HCT116 (cell line): Measurements from ENCODE around the gene PDE8A. TPM values are rescaled to one million over a fixed set of nuclear protein-coding genes. Genes with fewer than 3 reads are reported as not detected.

ENCODE experiments used
- ATAC-seq: fragments of 200-7000 bp; cut with Tn5 transposase; 2 replicates; pipeline ENCODE4 v1.9.1; 2020; ENCODE audit warnings: mild to moderate bottlenecking, moderate library complexity
- BruUV-seq: library from RNA; stranded (reverse); fragments of 400-500 nt; replicated peaks from 2 replicates; lab custom pipeline; 2021; lab: Mats Ljungman, UMichigan
- CTCF ChIA-PET: fragments of 300-600 bp; sonication (Branson Sonifier 250); formaldehyde crosslinking; loops from one replicate; lab custom pipeline; 2021; ENCODE audit warnings: antibody characterized with exemption; lab: Charles Lee
- POLR2A ChIA-PET: fragments of 300-600, 350-600 bp; sonication (Branson Sonifier 250); formaldehyde crosslinking; loops from one replicate; lab custom pipeline; 2021; ENCODE audit warnings: antibody characterized with exemption; lab: Charles Lee
- RAD21 ChIA-PET, 2 experiments: fragments of 300-600 bp; sonication (Branson Sonifier 250); formaldehyde crosslinking; loops; one replicate each; lab custom pipeline; 2023; ENCODE audit warnings: low total read pairs in 2 of 2; ENCODE audit not compliant: uncharacterized antibody in 2 of 2, unreplicated experiment in 2 of 2, low non-redundant PET in 1 of 2; lab: Charles Lee
- DNase-seq: peaks from one replicate; pipeline ENCODE4 v3.0.0-alpha.2; 2010; ENCODE audit warnings: low read depth, low spot score
- H2AFZ ChIP-seq: fragments of 200-600 bp; shearing (Covaris generic), sonication (generic); 2 replicates; pipeline ENCODE4 v1.6.1; 2017; ENCODE audit warnings: low read depth, mixed run types, mixed read lengths, antibody characterized with exemption, low read length; ENCODE audit not compliant: poor library complexity, severe bottlenecking
- H3K27ac ChIP-seq: 2 replicates; pipeline ENCODE4 v1.5.1; 2012; ENCODE audit warnings: low read depth, low read length
- H3K27me3 ChIP-seq: fragments of 200-600 bp; sonication (generic); 2 replicates; pipeline ENCODE4 v1.6.1; 2016; ENCODE audit warnings: mixed run types, low read length, mixed read lengths; ENCODE audit not compliant: insufficient read depth
- H3K36me3 ChIP-seq, 2 experiments: fragments of 200-500 bp in 1 of 2; fragments of 200-600 bp in 1 of 2; sonication (Bioruptor generic) in 1 of 2; sonication (generic) in 1 of 2; 2 replicates each; pipeline versions ENCODE4 v1.5.1 to v1.6.1; 2014 to 2016; ENCODE audit warnings: low read length in 2 of 2, inconsistent platforms in 1 of 2, mixed read lengths in 1 of 2, mixed run types in 1 of 2; ENCODE audit not compliant: insufficient read depth in 2 of 2, control insufficient read depth in 1 of 2
- H3K4me1 ChIP-seq, 2 experiments: fragments of 200-600 bp in 1 of 2; sonication (generic) in 1 of 2; 2 replicates each; pipeline versions ENCODE4 v1.5.1 to v1.6.1; 2012 to 2017; ENCODE audit warnings: low read length in 2 of 2, inconsistent platforms in 1 of 2, mild to moderate bottlenecking in 1 of 2, mixed read lengths in 1 of 2, mixed run types in 1 of 2, moderate library complexity in 1 of 2; ENCODE audit not compliant: insufficient read depth in 2 of 2, control insufficient read depth in 1 of 2
- H3K4me2 ChIP-seq: fragments of 200-600 bp; sonication (generic); 2 replicates; pipeline ENCODE4 v1.6.1; 2017; ENCODE audit warnings: mixed run types, low read length, mixed read lengths
- H3K4me3 ChIP-seq, 2 experiments: fragments of 200-600 bp in 1 of 2; sonication (generic) in 1 of 2; replicated peaks in 1 of 2; 2 replicates each; pipeline ENCODE4 v1.5.1; 2011 to 2016; ENCODE audit warnings: low read length in 2 of 2, control low read depth in 1 of 2, low read depth in 1 of 2, mild to moderate bottlenecking in 1 of 2, mixed read lengths in 1 of 2, mixed run types in 1 of 2
- H3K79me2 ChIP-seq: fragments of 200-600 bp; sonication (generic); 2 replicates; pipeline ENCODE4 v1.6.1; 2017; ENCODE audit warnings: mild to moderate bottlenecking, mixed run types, low read length, moderate library complexity, mixed read lengths; ENCODE audit not compliant: insufficient read depth
- H3K9ac ChIP-seq: fragments of 200-600 bp; sonication (generic); 2 replicates; pipeline ENCODE4 v1.6.1; 2016; ENCODE audit warnings: low read length, mixed read lengths
- H3K9me2 ChIP-seq: fragments of 200-600 bp; sonication (generic), shearing (Covaris generic); 2 replicates; pipeline ENCODE4 v1.6.1; 2017; ENCODE audit warnings: mixed run types, mild to moderate bottlenecking, moderate library complexity; ENCODE audit not compliant: insufficient read depth
- H3K9me3 ChIP-seq, 2 experiments: fragments of 200-500 bp in 1 of 2; fragments of 200-600 bp in 1 of 2; sonication (Bioruptor generic) in 1 of 2; sonication (generic) in 1 of 2; 2 replicates each; pipeline ENCODE4 v1.6.1; 2014 to 2017; ENCODE audit warnings: low read length in 2 of 2, mixed read lengths in 2 of 2, inconsistent platforms in 1 of 2, low read depth in 1 of 2, mild to moderate bottlenecking in 1 of 2, mixed run types in 1 of 2, moderate library complexity in 1 of 2; ENCODE audit not compliant: control insufficient read depth in 1 of 2, insufficient read depth in 1 of 2
- H4K20me1 ChIP-seq: fragments of 200-600 bp; sonication (generic), shearing (Covaris generic); 2 replicates; pipeline ENCODE4 v1.6.1; 2017; ENCODE audit warnings: mixed run types, mild to moderate bottlenecking, moderate library complexity; ENCODE audit not compliant: insufficient read depth
- CBX3 ChIP-seq: IDR thresholded peaks from 2 replicates; pipeline ENCODE4 v1.6.1; 2012; ENCODE audit warnings: low read depth
- CEBPB ChIP-seq: IDR thresholded peaks from 2 replicates; pipeline ENCODE4 v1.6.1; 2012; ENCODE audit warnings: low read depth
- EZH2phosphoT487 ChIP-seq: fragments of 200-600 bp; IDR thresholded peaks from 2 replicates; pipeline ENCODE4 v1.6.1; 2018; ENCODE audit warnings: antibody characterized with exemption, borderline replicate concordance
- FOSL1 ChIP-seq: IDR thresholded peaks from 2 replicates; pipeline ENCODE4 v1.6.1; 2012; ENCODE audit warnings: low read depth
- JUND ChIP-seq: IDR thresholded peaks from 2 replicates; pipeline ENCODE4 v1.6.1; 2012
- POLR2A ChIP-seq: IDR thresholded peaks from 2 replicates; pipeline ENCODE4 v1.7.0; 2011; ENCODE audit warnings: borderline replicate concordance; ENCODE audit not compliant: insufficient read depth, insufficient read length; ENCODE audit errors: extremely low read depth
- TCF7L2 ChIP-seq: IDR thresholded peaks from 2 replicates; pipeline ENCODE4 v1.7.0; 2011; ENCODE audit warnings: borderline replicate concordance, inconsistent platforms; ENCODE audit not compliant: insufficient read depth, insufficient read length; ENCODE audit errors: extremely low read depth
- YY1 ChIP-seq: IDR thresholded peaks from 2 replicates; pipeline ENCODE4 v1.6.1; 2011; ENCODE audit warnings: low read length, low read depth, moderate library complexity, mild to moderate bottlenecking; ENCODE audit not compliant: insufficient replicate concordance; ENCODE audit errors: extremely low read depth
- ZFX ChIP-seq: fragments of 450-650 bp; IDR thresholded peaks from 2 replicates; pipeline ENCODE4 v1.6.1; 2017
- ZNF274 ChIP-seq: fragments of 200-500 bp; sonication (Bioruptor generic); IDR thresholded peaks from 2 replicates; pipeline ENCODE4 v1.6.1; 2014; ENCODE audit warnings: mild to moderate bottlenecking, low read depth, low read length, inconsistent platforms
- intact Hi-C: fragments of 100-400 bp; cut with micrococcal nuclease; formaldehyde crosslinking; loops from 2 replicates; pipeline ENCODE4 v1.10.0; 2022
- total RNA-seq: library from RNA; stranded (reverse); gene quantifications from one replicate; pipeline ENCODE4 v1.2.1, GENCODE V29; 2021; ENCODE audit not compliant: unreplicated experiment
- TF ChIP-seq, protein P1 (sequence below): IDR thresholded peaks from 2 replicates; pipeline ENCODE4 v1.6.1; 2012
- TF ChIP-seq, protein P2 (sequence below): IDR thresholded peaks from 2 replicates; pipeline ENCODE4 v1.6.1; 2011; ENCODE audit warnings: mild to moderate bottlenecking, low read length, moderate library complexity; ENCODE audit not compliant: insufficient replicate concordance; ENCODE audit errors: extremely low read depth
- TF ChIP-seq, protein P3 (sequence below), 3 experiments: fragments of 200-600 bp in 1 of 3; sonication (generic) in 1 of 3; IDR thresholded peaks in 2 of 3; conservative IDR thresholded peaks in 1 of 3; 2 replicates each; pipeline ENCODE4 v1.5.1; 2012 to 2017; ENCODE audit warnings: low read depth in 2 of 3, low read length in 2 of 3, antibody characterized with exemption in 1 of 3, borderline replicate concordance in 1 of 3, control low read depth in 1 of 3, mild to moderate bottlenecking in 1 of 3, mixed read lengths in 1 of 3, mixed run types in 1 of 3, moderate library complexity in 1 of 3; ENCODE audit not compliant: insufficient read depth in 1 of 3

PDE8A gene
- total RNA-seq, 1 experiment from 2014 or later, result 37.8 TPM

DNA sequence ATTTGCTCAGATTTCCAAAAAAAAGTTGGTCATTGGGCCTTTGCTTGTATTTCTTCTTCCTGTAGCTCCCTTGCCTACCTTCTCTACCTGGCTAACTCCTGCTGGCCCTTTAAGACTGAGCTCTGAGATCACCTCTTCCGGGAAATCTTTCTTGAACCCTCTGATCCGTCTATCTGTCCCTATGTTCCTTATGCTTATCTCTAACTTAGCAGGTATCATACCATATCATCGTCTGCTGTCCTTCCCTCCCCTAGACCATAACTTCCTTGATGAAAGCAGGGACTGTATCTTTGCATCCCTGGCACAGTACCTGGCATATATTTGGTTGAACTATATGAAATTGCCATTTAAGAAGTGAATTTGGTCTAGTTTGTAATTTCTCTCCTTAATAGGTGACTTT lies 42.3 kb downstream of the PDE8A start:
- Histone ChIP-seq H3K9me3 (no peaks in the 10 kb centered on the region), H3K27me3 (no peaks in the 10 kb centered on the region), H4K20me1 (no peaks in the 10 kb centered on the region), H3K79me2 (peaks cover 91% of the 10 kb centered on the region), H3K4me3 (no peak overlapping the region), H2AFZ (no peak overlapping the region), H3K36me3 (no peaks in the 10 kb centered on the region), H3K27ac (no peak overlapping the region), H3K9me2 (no peaks in the 10 kb centered on the region), H3K9ac (no peak overlapping the region), H3K4me2 (no peak overlapping the region), H3K4me1 (peaks cover 4 to 10% of the 10 kb centered on the region in 2 experiments; a peak in 2 of 4 replicates)
- intact Hi-C loops, result no loop called here
- POLR2A ChIA-PET, result interaction anchor here (1.6 kb wide), 1 partner anchor 20 kb away, joined by 9 read pairs; no protein-coding TSS in a partner anchor
- no peak for TF ChIP-seq POLR2A
- TF ChIP-seq, protein P1, sequence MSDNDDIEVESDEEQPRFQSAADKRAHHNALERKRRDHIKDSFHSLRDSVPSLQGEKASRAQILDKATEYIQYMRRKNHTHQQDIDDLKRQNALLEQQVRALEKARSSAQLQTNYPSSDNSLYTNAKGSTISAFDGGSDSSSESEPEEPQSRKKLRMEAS, result no peak
- no peak for TF ChIP-seq JUND
- no peak for TF ChIP-seq ZFX
- TF ChIP-seq, protein P2, sequence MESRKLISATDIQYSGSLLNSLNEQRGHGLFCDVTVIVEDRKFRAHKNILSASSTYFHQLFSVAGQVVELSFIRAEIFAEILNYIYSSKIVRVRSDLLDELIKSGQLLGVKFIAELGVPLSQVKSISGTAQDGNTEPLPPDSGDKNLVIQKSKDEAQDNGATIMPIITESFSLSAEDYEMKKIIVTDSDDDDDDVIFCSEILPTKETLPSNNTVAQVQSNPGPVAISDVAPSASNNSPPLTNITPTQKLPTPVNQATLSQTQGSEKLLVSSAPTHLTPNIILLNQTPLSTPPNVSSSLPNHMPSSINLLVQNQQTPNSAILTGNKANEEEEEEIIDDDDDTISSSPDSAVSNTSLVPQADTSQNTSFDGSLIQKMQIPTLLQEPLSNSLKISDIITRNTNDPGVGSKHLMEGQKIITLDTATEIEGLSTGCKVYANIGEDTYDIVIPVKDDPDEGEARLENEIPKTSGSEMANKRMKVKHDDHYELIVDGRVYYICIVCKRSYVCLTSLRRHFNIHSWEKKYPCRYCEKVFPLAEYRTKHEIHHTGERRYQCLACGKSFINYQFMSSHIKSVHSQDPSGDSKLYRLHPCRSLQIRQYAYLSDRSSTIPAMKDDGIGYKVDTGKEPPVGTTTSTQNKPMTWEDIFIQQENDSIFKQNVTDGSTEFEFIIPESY, result no peak
- TF ChIP-seq TCF7L2, result no peak
- TF ChIP-seq FOSL1, result no peak
- TF ChIP-seq CEBPB, result no peak
- no peak for TF ChIP-seq CBX3
- no peak for TF ChIP-seq YY1
- TF ChIP-seq, protein P3, sequence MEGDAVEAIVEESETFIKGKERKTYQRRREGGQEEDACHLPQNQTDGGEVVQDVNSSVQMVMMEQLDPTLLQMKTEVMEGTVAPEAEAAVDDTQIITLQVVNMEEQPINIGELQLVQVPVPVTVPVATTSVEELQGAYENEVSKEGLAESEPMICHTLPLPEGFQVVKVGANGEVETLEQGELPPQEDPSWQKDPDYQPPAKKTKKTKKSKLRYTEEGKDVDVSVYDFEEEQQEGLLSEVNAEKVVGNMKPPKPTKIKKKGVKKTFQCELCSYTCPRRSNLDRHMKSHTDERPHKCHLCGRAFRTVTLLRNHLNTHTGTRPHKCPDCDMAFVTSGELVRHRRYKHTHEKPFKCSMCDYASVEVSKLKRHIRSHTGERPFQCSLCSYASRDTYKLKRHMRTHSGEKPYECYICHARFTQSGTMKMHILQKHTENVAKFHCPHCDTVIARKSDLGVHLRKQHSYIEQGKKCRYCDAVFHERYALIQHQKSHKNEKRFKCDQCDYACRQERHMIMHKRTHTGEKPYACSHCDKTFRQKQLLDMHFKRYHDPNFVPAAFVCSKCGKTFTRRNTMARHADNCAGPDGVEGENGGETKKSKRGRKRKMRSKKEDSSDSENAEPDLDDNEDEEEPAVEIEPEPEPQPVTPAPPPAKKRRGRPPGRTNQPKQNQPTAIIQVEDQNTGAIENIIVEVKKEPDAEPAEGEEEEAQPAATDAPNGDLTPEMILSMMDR (IDR thresholded peaks at IDR 0.05 in 2 of 3, conservative IDR thresholded peaks at IDR 0.05 in 1 of 3; ENCODE audit: borderline replicate concordance in 1 of 3, insufficient read depth in 1 of 3, low read depth in 2 of 3, low read length in 2 of 3), result no peak
- TF ChIP-seq ZNF274, result no peak
- TF ChIP-seq EZH2phosphoT487, result no peak
- no peak for ATAC-seq
- BruUV-seq, result no TSS peak
- RAD21 ChIA-PET, result no interaction called here
- no peak for DNase-seq
- CTCF ChIA-PET, result interaction anchor here (1.3 kb wide), 1 partner anchor 19 kb away, joined by 4 read pairs; no protein-coding TSS in a partner anchor
